Measurements from ENCODE around the gene AXL. TPM values are rescaled to one million over a fixed set of nuclear protein-coding genes. Genes with fewer than 3 reads are reported as not detected.

The AXL gene
- total RNA-seq, 4 donors from 2014 or later, result 19.7 to 52.4 (median 25.6) TPM

GRCh38 chr19:41273076-41273475 is 54.1 kb downstream of the AXL start:
- in situ Hi-C loops (cut with MboI; ENCODE audit: low pct_ligation_motif_present in 1 of 4, low pct_unique_long_range_greater_than_20kb in 1 of 4, low sequenced_read_pairs in 3 of 4) (loop anchor here in 1 of 4 donors (25.0 kb wide), 1 partner anchor 611 kb away; no protein-coding TSS in a partner anchor), intact Hi-C loops (cut with DNase I; ENCODE audit: low total_unique reads) (loop anchor here (5.0 kb wide), 1 partner anchor 34 kb away; no protein-coding TSS in a partner anchor)
- DNase-seq, result no peak
- H3K27ac ChIP-seq, result no peak overlapping the region
- TF ChIP-seq, protein P1, sequence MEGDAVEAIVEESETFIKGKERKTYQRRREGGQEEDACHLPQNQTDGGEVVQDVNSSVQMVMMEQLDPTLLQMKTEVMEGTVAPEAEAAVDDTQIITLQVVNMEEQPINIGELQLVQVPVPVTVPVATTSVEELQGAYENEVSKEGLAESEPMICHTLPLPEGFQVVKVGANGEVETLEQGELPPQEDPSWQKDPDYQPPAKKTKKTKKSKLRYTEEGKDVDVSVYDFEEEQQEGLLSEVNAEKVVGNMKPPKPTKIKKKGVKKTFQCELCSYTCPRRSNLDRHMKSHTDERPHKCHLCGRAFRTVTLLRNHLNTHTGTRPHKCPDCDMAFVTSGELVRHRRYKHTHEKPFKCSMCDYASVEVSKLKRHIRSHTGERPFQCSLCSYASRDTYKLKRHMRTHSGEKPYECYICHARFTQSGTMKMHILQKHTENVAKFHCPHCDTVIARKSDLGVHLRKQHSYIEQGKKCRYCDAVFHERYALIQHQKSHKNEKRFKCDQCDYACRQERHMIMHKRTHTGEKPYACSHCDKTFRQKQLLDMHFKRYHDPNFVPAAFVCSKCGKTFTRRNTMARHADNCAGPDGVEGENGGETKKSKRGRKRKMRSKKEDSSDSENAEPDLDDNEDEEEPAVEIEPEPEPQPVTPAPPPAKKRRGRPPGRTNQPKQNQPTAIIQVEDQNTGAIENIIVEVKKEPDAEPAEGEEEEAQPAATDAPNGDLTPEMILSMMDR (IDR thresholded peaks at IDR 0.05), result no peak
- TF ChIP-seq EP300 (IDR thresholded peaks at IDR 0.05; ENCODE audit: low read depth), result no peak
- TF ChIP-seq POLR2A (IDR thresholded peaks at IDR 0.05), result no peak
- TF ChIP-seq POLR2AphosphoS5 (IDR thresholded peaks at IDR 0.05), result no peak
- H3K4me3 ChIP-seq, result no peak overlapping the region
- 81 to 92% methylated on average over 3 to 6 of the region's 6 CpGs for WGBS, 2 donors (ENCODE audit: low coverage in 1 of 2)
- H3K4me1 ChIP-seq, result no peaks in the 10 kb centered on the region
- peaks cover 0 to 100% (median 54%) of the 10 kb centered on the region in 4 donors for H3K36me3 ChIP-seq
- H3K9me3 ChIP-seq, result no peaks in the 10 kb centered on the region
- no peaks in the 10 kb centered on the region for H3K27me3 ChIP-seq

DNA sequence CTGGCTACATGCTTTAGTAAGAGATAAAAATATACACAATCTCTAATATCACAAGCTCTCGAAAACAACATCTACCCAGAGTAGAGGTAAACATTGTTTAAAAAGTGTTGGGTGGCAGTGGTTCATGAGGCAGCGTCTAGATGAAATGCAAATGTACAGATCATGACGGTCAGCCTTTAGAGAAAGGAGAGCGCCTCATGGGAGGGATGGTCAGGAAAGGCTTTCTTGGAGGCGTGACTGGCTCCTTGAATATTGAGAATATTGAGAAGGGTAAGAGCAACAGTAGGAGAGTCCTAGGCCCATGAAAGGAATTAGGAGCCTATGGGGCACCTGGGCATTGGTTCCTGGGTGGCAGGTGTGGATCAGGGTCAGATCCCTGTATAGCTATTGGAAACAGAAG is 55.8 kb downstream of the AXL start:
- Histone ChIP-seq H3K27ac (no peak overlapping the region), H3K27me3 (no peaks in the 10 kb centered on the region), H3K9me3 (no peaks in the 10 kb centered on the region), H3K36me3 (peaks cover 0 to 100% (median 54%) of the 10 kb centered on the region in 4 donors), H3K4me1 (no peaks in the 10 kb centered on the region), H3K4me3 (no peak overlapping the region)
- intact Hi-C loops (cut with DNase I; ENCODE audit: low total_unique reads) (loop anchor here (5.0 kb wide), 1 partner anchor 32 kb away; no protein-coding TSS in a partner anchor), in situ Hi-C loops (cut with MboI; ENCODE audit: low pct_ligation_motif_present in 1 of 4, low pct_unique_long_range_greater_than_20kb in 1 of 4, low sequenced_read_pairs in 3 of 4) (loop anchor here in 1 of 4 donors (25.0 kb wide), 1 partner anchor 613 kb away; no protein-coding TSS in a partner anchor)
- no peak for DNase-seq
- TF ChIP-seq, protein P1 (IDR thresholded peaks at IDR 0.05), result no peak
- no peak for TF ChIP-seq POLR2A (IDR thresholded peaks at IDR 0.05)
- TF ChIP-seq EP300 (IDR thresholded peaks at IDR 0.05; ENCODE audit: low read depth), result no peak
- no peak for TF ChIP-seq POLR2AphosphoS5 (IDR thresholded peaks at IDR 0.05)
- WGBS, 2 donors (ENCODE audit: low coverage in 1 of 2), result 95 to 96% methylated on average over 5 of the region's 5 CpGs

GRCh38 chr19:41276231-41276630 is 57.2 kb downstream of the AXL start:
- peaks cover 0 to 100% (median 51%) of the 10 kb centered on the region in 4 donors for H3K36me3 ChIP-seq
- H3K4me1 ChIP-seq, result no peaks in the 10 kb centered on the region
- no peaks in the 10 kb centered on the region for H3K9me3 ChIP-seq
- no peak for DNase-seq
- no peaks in the 10 kb centered on the region for H3K27me3 ChIP-seq
- intact Hi-C loops (cut with DNase I; ENCODE audit: low total_unique reads) (no loop called here), in situ Hi-C loops (cut with MboI; ENCODE audit: low pct_ligation_motif_present in 1 of 4, low pct_unique_long_range_greater_than_20kb in 1 of 4, low sequenced_read_pairs in 3 of 4) (no loop called here)
- H3K4me3 ChIP-seq, result no peak overlapping the region
- WGBS, 2 donors (ENCODE audit: low coverage in 1 of 2), result 52 to 80% methylated on average over 3 of the region's 3 CpGs
- TF ChIP-seq POLR2A (IDR thresholded peaks at IDR 0.05) (no peak), POLR2AphosphoS5 (IDR thresholded peaks at IDR 0.05) (no peak), EP300 (IDR thresholded peaks at IDR 0.05; ENCODE audit: low read depth) (no peak)
- TF ChIP-seq, protein P1 (IDR thresholded peaks at IDR 0.05), result no peak
- H3K27ac ChIP-seq, result no peak overlapping the region

GRCh38 chr19:41278478-41278877 is 59.5 kb downstream of the AXL start:
- Histone ChIP-seq H3K27me3 (no peaks in the 10 kb centered on the region), H3K9me3 (no peaks in the 10 kb centered on the region), H3K4me3 (no peak overlapping the region), H3K36me3 (peaks cover 0 to 97% (median 48%) of the 10 kb centered on the region in 4 donors), H3K27ac (no peak overlapping the region), H3K4me1 (no peaks in the 10 kb centered on the region)
- TF ChIP-seq, protein P1 (IDR thresholded peaks at IDR 0.05), result no peak
- TF ChIP-seq POLR2AphosphoS5 (IDR thresholded peaks at IDR 0.05) (no peak), EP300 (IDR thresholded peaks at IDR 0.05; ENCODE audit: low read depth) (no peak), POLR2A (IDR thresholded peaks at IDR 0.05) (no peak)
- intact Hi-C loops (cut with DNase I; ENCODE audit: low total_unique reads) (no loop called here), in situ Hi-C loops (cut with MboI; ENCODE audit: low pct_ligation_motif_present in 1 of 4, low pct_unique_long_range_greater_than_20kb in 1 of 4, low sequenced_read_pairs in 3 of 4) (no loop called here)
- 89 to 100% methylated on average over 2 of the region's 2 CpGs for WGBS, 2 donors (ENCODE audit: low coverage in 1 of 2)
- no peak for DNase-seq

All from transverse colon (tissue), 4 donors.